Activated CD8-positive, alpha-beta memory T cell treated with anti-CD3 and anti-CD28 coated beads, Interleukin-2, amount 50 U/mL, for 48 hours (primary cell): ENCODE data around the gene GMCL2.

Source experiments
- DNase-seq: peaks from one replicate; pipeline ENCODE4 v3.0.0-alpha.2; 2020

Gene GMCL2

GRCh38 chr5:178205749-178206047, 18.5 kb upstream of the GMCL2 start:
- no peak for DNase-seq

- DNase-seq: peak; percentile 90
Observed at GRCh38 chr5:178204935-178205748, 18.0 kb upstream of the GMCL2 start.

GRCh38 chr5:178204182-178204934, 17.2 kb upstream of the GMCL2 start, which contains the start of gene HNRNPAB:
Gene HNRNPAB (plus strand): TSS chr5:178204533. CDS start chr5:178204838, 305 bp downstream.
- DNase-seq: peak; percentile 99

GRCh38 chr5:178203670-178204181, 16.6 kb upstream of the GMCL2 start:
- DNase-seq: no peak

- DNase-seq: peak; percentile 38
Observed at GRCh38 chr5:178202541-178202940, 15.4 kb upstream of the GMCL2 start.

GRCh38 chr5:178201927-178202235, 14.7 kb upstream of the GMCL2 start:
- DNase-seq: peak; percentile 17

- peak; percentile 36 for DNase-seq
Observed at GRCh38 chr5:178201221-178201926, 14.2 kb upstream of the GMCL2 start.

- DNase-seq: no peak
Observed at GRCh38 chr5:178199581-178200434, 12.6 kb upstream of the GMCL2 start.

GRCh38 chr5:178198706-178199105, 11.5 kb upstream of the GMCL2 start:
- peak; percentile 32 for DNase-seq

GRCh38 chr5:178198151-178198550, 11.0 kb upstream of the GMCL2 start:
- DNase-seq: peak; percentile 25

- DNase-seq: no peak
Observed at GRCh38 chr5:178196986-178197385, 9.8 kb upstream of the GMCL2 start.

- peak; percentile 22 for DNase-seq
Observed at GRCh38 chr5:178196281-178196812, 9.2 kb upstream of the GMCL2 start.

- no peak for DNase-seq
Observed at GRCh38 chr5:178194026-178194425, 6.9 kb upstream of the GMCL2 start.

GRCh38 chr5:178193251-178193809, 6.2 kb upstream of the GMCL2 start:
- DNase-seq: no peak

GRCh38 chr5:178192787-178193186, 5.6 kb upstream of the GMCL2 start:
- no peak for DNase-seq

- DNase-seq: no peak
Observed at GRCh38 chr5:178192244-178192643, 5.1 kb upstream of the GMCL2 start.

- DNase-seq: no peak
Observed at GRCh38 chr5:178191661-178192060, 4.5 kb upstream of the GMCL2 start.

GRCh38 chr5:178189433-178189832, 2.3 kb upstream of the GMCL2 start:
- no peak for DNase-seq

GRCh38 chr5:178186427-178186826, 744 bp downstream of the GMCL2 start:
- no peak for DNase-seq

GRCh38 chr5:178182158-178182876, 4.9 kb downstream of the GMCL2 start:
- no peak for DNase-seq

- no peak for DNase-seq
Observed at GRCh38 chr5:178180141-178180863, 6.9 kb downstream of the GMCL2 start.
